Spleen (tissue), 7 donors: ENCODE data around the gene KCNB1.

Experiments used
- POLR2A ChIP-seq, 3 donors: fragments of 450-650 bp; IDR thresholded peaks; one replicate each; pipeline ENCODE4 v1.5.1; 2017; ENCODE audit warnings: antibody characterized with exemption in 3 of 3, mild to moderate bottlenecking in 1 of 3
- POLR2AphosphoS5 ChIP-seq, 3 donors: sonication (generic); formaldehyde crosslinking; IDR thresholded peaks; one replicate each; pipeline ENCODE4 v1.5.1; 2017; ENCODE audit warnings: antibody characterized with exemption in 3 of 3
- TF ChIP-seq, protein P1 (sequence below), 11 experiments: fragments of 200-600 bp in 7 of 11; fragments of 450-650 bp in 4 of 11; sonication (generic) in 4 of 11; IDR thresholded peaks in 8 of 11; conservative IDR thresholded peaks in 3 of 11; 1 replicate in 7 of 11; 2 replicates in 4 of 11; pipeline versions ENCODE4 v1.4.0 to v1.8.0; 2016 to 2021; ENCODE audit warnings: antibody characterized with exemption in 11 of 11, inconsistent platforms in 4 of 11, mild to moderate bottlenecking in 1 of 11
- donor health status: DM: no; HTN: no; CAD: no; lungs with moderate emphysema.
- donor health status: DM: no; HTN: no; CAD: no.
- donor health status: DM: no; HTN: no; CAD: no.

DNA sequence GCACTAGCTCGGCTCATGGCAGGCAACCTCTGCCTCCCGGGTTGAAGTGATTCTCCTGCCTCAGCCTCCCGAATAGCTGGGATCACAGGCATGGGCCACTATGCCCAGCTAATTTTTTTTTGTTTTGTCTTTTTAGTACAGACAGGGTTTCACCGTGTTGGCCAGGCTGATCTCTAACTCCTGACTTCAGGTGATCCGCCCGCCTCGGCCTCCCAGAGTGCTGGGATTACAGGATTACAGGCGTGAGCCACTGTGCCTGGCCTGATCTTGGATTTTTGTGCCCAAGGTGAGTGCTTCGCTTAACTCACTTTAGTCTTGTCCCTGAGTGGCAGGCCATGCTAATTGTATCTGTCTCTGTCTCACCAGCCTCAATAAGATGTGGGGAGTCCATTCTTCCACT lies 78.6 kb downstream of the KCNB1 start:
- TF ChIP-seq POLR2AphosphoS5 (IDR thresholded peaks at IDR 0.05) (no peak), POLR2A (IDR thresholded peaks at IDR 0.05) (no peak)
- TF ChIP-seq, protein P1, sequence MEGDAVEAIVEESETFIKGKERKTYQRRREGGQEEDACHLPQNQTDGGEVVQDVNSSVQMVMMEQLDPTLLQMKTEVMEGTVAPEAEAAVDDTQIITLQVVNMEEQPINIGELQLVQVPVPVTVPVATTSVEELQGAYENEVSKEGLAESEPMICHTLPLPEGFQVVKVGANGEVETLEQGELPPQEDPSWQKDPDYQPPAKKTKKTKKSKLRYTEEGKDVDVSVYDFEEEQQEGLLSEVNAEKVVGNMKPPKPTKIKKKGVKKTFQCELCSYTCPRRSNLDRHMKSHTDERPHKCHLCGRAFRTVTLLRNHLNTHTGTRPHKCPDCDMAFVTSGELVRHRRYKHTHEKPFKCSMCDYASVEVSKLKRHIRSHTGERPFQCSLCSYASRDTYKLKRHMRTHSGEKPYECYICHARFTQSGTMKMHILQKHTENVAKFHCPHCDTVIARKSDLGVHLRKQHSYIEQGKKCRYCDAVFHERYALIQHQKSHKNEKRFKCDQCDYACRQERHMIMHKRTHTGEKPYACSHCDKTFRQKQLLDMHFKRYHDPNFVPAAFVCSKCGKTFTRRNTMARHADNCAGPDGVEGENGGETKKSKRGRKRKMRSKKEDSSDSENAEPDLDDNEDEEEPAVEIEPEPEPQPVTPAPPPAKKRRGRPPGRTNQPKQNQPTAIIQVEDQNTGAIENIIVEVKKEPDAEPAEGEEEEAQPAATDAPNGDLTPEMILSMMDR (IDR thresholded peaks at IDR 0.05 in 8 of 11, conservative IDR thresholded peaks at IDR 0.05 in 3 of 11), result no peak
